HCT116 (cell line): ENCODE measurements around the gene FLNC. TPM values are rescaled to one million over a fixed set of nuclear protein-coding genes. Genes with fewer than 3 reads are reported as not detected.

ENCODE experiments used
- total RNA-seq: library from RNA; stranded (reverse); gene quantifications from one replicate; pipeline ENCODE4 v1.2.1, GENCODE V29; 2021; ENCODE audit not compliant: unreplicated experiment

The FLNC gene
- total RNA-seq, 1 experiment from 2014 or later = 42.8 TPM

Other genes with a start within 250 kb of the FLNC start
- gene GARIN1A, start 158.1 kb upstream of the FLNC start, total RNA-seq = 0.49 TPM
- 106 TPM for gene CALU, start 91.0 kb upstream of the FLNC start, total RNA-seq
- gene OPN1SW, start 54.6 kb upstream of the FLNC start, total RNA-seq = not detected
- 11.1 TPM for gene CCDC136, start 38.4 kb upstream of the FLNC start, total RNA-seq
- gene ATP6V1F, start 32.5 kb downstream of the FLNC start, total RNA-seq = 149 TPM
- gene KCP, start 80.3 kb downstream of the FLNC start, total RNA-seq = 1.6 TPM
- 16.5 TPM for gene IRF5, start 107.5 kb downstream of the FLNC start, total RNA-seq
- gene TNPO3, start 224.7 kb downstream of the FLNC start, total RNA-seq = 58.5 TPM